CD4-positive, alpha-beta memory T cell (primary cell): ENCODE results near the gene KHDC1L. TPM values are rescaled to one million over a fixed set of nuclear protein-coding genes. Genes with fewer than 3 reads are reported as not detected.
A peak's percentile ranks its signal among the peaks of the same experiment; 100 is the strongest.
"Not testable (repeated sequence)": the region's sequence is repeated elsewhere in the genome, so short reads cannot be mapped to it uniquely, and the experiment has no call there.

Experiments
- CTCF ChIA-PET: fragments of 350-600 bp; sonication (Branson Sonifier 250); formaldehyde crosslinking; loops from one replicate; lab custom pipeline; 2021; ENCODE audit warnings: inconsistent platforms; ENCODE audit not compliant: partially characterized antibody; lab: Charles Lee
- POLR2A ChIA-PET: fragments of 350-600 bp; sonication (Branson Sonifier 250); formaldehyde crosslinking; loops from one replicate; lab custom pipeline; 2021; ENCODE audit not compliant: partially characterized antibody; lab: Charles Lee
- DNase-seq, 5 donors: peaks; one replicate each; pipeline versions ENCODE4 v3.0.0 to v3.0.0-alpha.2; 2020 to 2022; ENCODE audit warnings: mixed read lengths in 1 of 5
- H3K27ac ChIP-seq: one replicate; pipeline ENCODE4 v1.7.0; 2013; ENCODE audit warnings: low read depth, low read length
- H3K27me3 ChIP-seq: 2 replicates; pipeline ENCODE4 v1.7.0; 2013; ENCODE audit warnings: mild to moderate bottlenecking, low read length, moderate library complexity; ENCODE audit not compliant: insufficient read depth
- H3K36me3 ChIP-seq: 2 replicates; pipeline ENCODE4 v1.7.0; 2013; ENCODE audit warnings: mild to moderate bottlenecking, low read length, moderate library complexity; ENCODE audit not compliant: insufficient read depth
- H3K4me1 ChIP-seq: 2 replicates; pipeline ENCODE4 v1.7.0; 2013; ENCODE audit warnings: mild to moderate bottlenecking, low read length, moderate library complexity; ENCODE audit not compliant: insufficient read depth
- H3K4me3 ChIP-seq, 2 donors: one replicate each; pipeline ENCODE4 v1.7.0; 2013; ENCODE audit warnings: low read length in 2 of 2, mild to moderate bottlenecking in 1 of 2
- H3K9me3 ChIP-seq, 2 donors: one replicate each; pipeline ENCODE4 v1.7.0; 2013; ENCODE audit warnings: low read length in 2 of 2, control low read depth in 1 of 2; ENCODE audit not compliant: control insufficient read depth in 1 of 2
- H3K27ac Mint-ChIP-seq, 7 donors: one replicate each; pipeline ENCODE4 v1.8.0; 2020 to 2021; ENCODE audit warnings: mixed read lengths in 7 of 7, mild to moderate bottlenecking in 6 of 7, inconsistent platforms in 3 of 7, moderate library complexity in 3 of 7
- H3K27me3 Mint-ChIP-seq, 2 donors: one replicate each; pipeline ENCODE4 v1.8.0; 2020 to 2021; ENCODE audit warnings: mixed read lengths in 2 of 2
- H3K36me3 Mint-ChIP-seq, 2 donors: one replicate each; pipeline ENCODE4 v1.8.0; 2020 to 2021; ENCODE audit warnings: mixed read lengths in 2 of 2, inconsistent platforms in 1 of 2, mild to moderate bottlenecking in 1 of 2
- H3K4me1 Mint-ChIP-seq, 4 donors: one replicate each; pipeline ENCODE4 v1.8.0; 2020 to 2021; ENCODE audit warnings: mixed read lengths in 4 of 4, mild to moderate bottlenecking in 1 of 4
- H3K4me3 Mint-ChIP-seq, 8 donors: one replicate each; pipeline ENCODE4 v1.8.0; 2020 to 2021; ENCODE audit warnings: mixed read lengths in 8 of 8, mild to moderate bottlenecking in 7 of 8, moderate library complexity in 6 of 8, inconsistent platforms in 3 of 8
- H3K9me3 Mint-ChIP-seq, 8 donors: one replicate each; pipeline ENCODE4 v1.8.0; 2020 to 2021; ENCODE audit warnings: mixed read lengths in 8 of 8, mild to moderate bottlenecking in 5 of 8, inconsistent platforms in 3 of 8, moderate library complexity in 1 of 8
- intact Hi-C: fragments of 100-400 bp; cut with micrococcal nuclease; formaldehyde crosslinking; loops from one replicate; pipeline ENCODE4 v1.15.1; 2023
- polyA plus RNA-seq, 2 donors: library from polyadenylated mRNA; unstranded; fragments of 300-500 nt; fragmentation: Illumina TruSeq; gene quantifications; one replicate each; pipeline ENCODE4 v1.2.3, GENCODE V29; 2021
- total RNA-seq, 2 experiments: library from RNA; stranded (reverse); gene quantifications; one replicate each; pipeline ENCODE4 v1.2.3, GENCODE V29; 2021

The KHDC1L gene
- total and polyA plus RNA-seq, 4 experiments from 2014 or later: not detected

DNA sequence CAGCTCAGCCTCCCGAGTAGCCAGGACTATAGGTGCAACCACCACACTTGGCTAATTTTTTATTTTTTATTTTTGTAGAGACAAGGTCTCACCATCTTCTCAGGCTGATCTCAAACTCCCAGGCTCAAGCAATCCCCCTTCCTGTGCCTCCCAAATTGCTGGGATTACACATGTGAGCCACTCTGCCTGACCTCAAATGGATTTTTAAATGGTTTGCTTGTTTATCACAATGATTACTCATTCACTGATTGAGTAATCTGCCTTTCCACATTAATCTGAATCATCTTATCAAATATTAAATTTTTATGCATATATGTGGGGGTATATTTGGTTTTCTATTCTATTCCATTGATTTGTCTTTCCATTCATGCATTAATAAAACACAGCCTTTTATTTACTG is 9.4 kb upstream of the KHDC1L start:
- ChIA-PET POLR2A (no interaction called here), CTCF (no interaction called here)
- intact Hi-C loops: no loop called here

DNA sequence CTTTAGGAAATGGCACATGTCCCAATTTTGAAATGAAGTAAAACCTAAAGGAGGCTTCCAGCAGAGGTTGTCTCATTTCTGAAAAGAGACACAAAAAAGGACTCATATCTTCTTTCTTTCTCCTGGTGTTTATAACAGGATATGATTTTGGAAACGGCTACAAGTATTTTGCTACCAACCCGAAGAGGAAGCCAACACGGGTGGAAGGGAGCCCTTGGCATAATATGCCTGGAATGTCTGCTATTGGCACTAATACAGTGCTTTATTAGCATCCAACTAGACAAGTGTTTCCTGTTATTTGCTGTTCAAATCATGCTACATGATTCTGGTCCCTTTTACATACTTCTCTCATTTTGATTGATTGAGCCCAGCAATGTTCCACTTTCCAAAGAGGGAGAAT is 8.7 kb upstream of the KHDC1L start:
- H3K36me3 ChIP-seq, H3K4me1 Mint-ChIP-seq, H3K27ac Mint-ChIP-seq, H3K36me3 Mint-ChIP-seq, CTCF ChIA-PET, H3K27ac ChIP-seq, POLR2A ChIA-PET, H3K4me3 ChIP-seq, H3K27me3 Mint-ChIP-seq, H3K9me3 ChIP-seq, H3K9me3 Mint-ChIP-seq, H3K27me3 ChIP-seq, intact Hi-C loops, DNase-seq, H3K4me1 ChIP-seq, H3K4me3 Mint-ChIP-seq: not testable (repeated sequence)

More for the DNA sequence above, 9.4 kb upstream of the KHDC1L start:
- H3K36me3 ChIP-seq: no peaks in the 10 kb centered on the region
- no peak for DNase-seq
- Mint-ChIP-seq H3K9me3 (no peaks in the 10 kb centered on the region), H3K27me3 (no peaks in the 10 kb centered on the region), H3K4me3 (no peak overlapping the region), H3K36me3 (no peaks in the 10 kb centered on the region), H3K4me1 (no peaks in the 10 kb centered on the region), H3K27ac (no peak overlapping the region)
- no peaks in the 10 kb centered on the region for H3K9me3 ChIP-seq
- no peaks in the 10 kb centered on the region for H3K27me3 ChIP-seq
- H3K27ac ChIP-seq: no peak overlapping the region
- no peaks in the 10 kb centered on the region for H3K4me1 ChIP-seq
- H3K4me3 ChIP-seq: no peak overlapping the region

DNA sequence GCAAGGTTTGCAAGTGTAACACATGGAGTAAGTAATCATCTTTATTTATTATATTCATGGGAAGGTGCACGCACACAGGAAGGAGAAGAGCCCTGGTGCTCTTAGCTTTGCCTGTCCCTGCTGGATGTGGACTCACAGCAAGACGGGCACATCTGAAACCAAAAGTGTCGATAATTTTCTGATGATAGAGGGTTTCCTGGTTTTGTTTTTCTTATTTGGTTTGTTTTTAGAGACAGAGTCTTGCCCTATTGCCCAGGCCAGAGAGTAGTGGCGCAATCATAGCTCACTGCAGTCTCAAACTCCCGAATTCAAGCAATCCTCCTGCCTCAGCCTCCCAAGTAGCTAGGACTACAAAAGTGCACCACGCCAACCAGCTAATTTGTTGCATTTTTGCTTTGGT is 7.8 kb upstream of the KHDC1L start:
- Histone ChIP-seq H3K9me3 (no peaks in the 10 kb centered on the region), H3K4me3 (no peak overlapping the region), H3K36me3 (no peaks in the 10 kb centered on the region), H3K27me3 (no peaks in the 10 kb centered on the region), H3K4me1 (no peaks in the 10 kb centered on the region), H3K27ac (no peak overlapping the region)
- Mint-ChIP-seq H3K9me3 (no peaks in the 10 kb centered on the region), H3K27me3 (no peaks in the 10 kb centered on the region), H3K27ac (no peak overlapping the region), H3K4me1 (no peaks in the 10 kb centered on the region), H3K4me3 (no peak overlapping the region), H3K36me3 (no peaks in the 10 kb centered on the region)
- POLR2A ChIA-PET: no interaction called here
- no peak for DNase-seq
- CTCF ChIA-PET: no interaction called here
- intact Hi-C loops: no loop called here

DNA sequence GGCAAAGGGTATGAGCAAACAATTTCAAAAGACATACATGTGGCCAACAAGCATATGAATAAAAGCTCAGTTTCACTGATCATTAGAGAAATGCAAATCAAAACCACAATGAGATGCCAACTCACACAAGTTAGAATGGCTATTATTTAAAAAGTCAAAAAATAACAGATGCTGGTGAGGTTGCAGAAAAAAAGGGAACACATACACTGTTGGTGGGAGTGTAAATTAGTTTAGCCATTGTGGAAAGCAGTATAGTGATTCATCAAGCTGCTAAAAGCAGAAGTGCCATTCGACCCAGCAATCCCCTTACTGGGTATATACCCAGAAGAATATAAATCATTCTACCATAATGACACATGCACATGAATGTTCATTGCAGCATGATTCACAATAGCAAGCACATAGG is 6.7 kb upstream of the KHDC1L start:
- Mint-ChIP-seq H3K9me3 (no peaks in the 10 kb centered on the region), H3K36me3 (no peaks in the 10 kb centered on the region), H3K27me3 (no peaks in the 10 kb centered on the region), H3K4me3 (no peak overlapping the region), H3K27ac (no peak overlapping the region), H3K4me1 (no peaks in the 10 kb centered on the region)
- no peaks in the 10 kb centered on the region for H3K36me3 ChIP-seq
- H3K4me1 ChIP-seq: no peaks in the 10 kb centered on the region
- no peaks in the 10 kb centered on the region for H3K27me3 ChIP-seq
- H3K27ac ChIP-seq: no peak overlapping the region
- intact Hi-C loops: no loop called here
- no peak for DNase-seq
- ChIA-PET POLR2A (no interaction called here), CTCF (no interaction called here)
- no peak overlapping the region for H3K4me3 ChIP-seq
- no peaks in the 10 kb centered on the region for H3K9me3 ChIP-seq

DNA sequence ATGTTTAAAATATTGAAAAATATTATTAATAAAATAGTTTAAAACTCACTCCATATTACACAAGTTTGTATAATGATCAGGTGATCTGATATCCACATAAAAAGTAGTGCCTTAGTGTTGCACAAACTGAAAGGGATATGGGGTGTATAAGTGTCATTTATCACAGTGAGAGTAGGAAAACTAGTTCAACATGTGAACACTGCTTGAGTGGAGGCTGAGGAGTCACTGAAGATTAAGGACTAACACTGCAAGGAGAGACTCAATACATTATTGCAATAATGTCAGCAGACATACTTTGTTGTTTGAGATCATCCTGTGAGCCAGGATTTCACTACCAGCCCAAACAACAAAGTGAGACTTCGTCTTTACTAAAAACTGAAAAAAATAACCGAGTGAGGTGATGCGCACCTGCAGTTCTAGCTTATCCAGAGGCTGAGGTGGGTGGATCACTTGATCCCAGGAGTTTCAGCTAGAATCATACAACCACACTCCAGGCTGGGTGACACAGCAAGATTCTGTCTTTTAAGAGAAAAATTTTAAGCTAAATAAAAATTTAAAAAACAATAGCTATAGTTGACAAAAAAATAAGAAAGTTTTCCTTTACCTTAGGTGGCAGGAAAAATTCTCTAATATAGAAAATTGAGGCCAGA is 2.4 kb upstream of the KHDC1L start:
- Histone ChIP-seq H3K9me3 (no peaks in the 10 kb centered on the region), H3K36me3 (no peaks in the 10 kb centered on the region), H3K4me3 (no peak overlapping the region), H3K27ac (no peak overlapping the region), H3K4me1 (no peaks in the 10 kb centered on the region), H3K27me3 (no peaks in the 10 kb centered on the region)
- Mint-ChIP-seq H3K27me3 (peaks cover 0 to 1% of the 10 kb centered on the region in 2 donors), H3K4me1 (no peaks in the 10 kb centered on the region), H3K4me3 (no peak overlapping the region), H3K9me3 (no peaks in the 10 kb centered on the region), H3K36me3 (no peaks in the 10 kb centered on the region), H3K27ac (peak overlapping the region in 1 of 7 donors; percentile 17)
- no peak for DNase-seq
- POLR2A ChIA-PET: interaction anchor here (1.0 kb wide), 1 partner anchor 9 kb away, joined by 4 read pairs; no protein-coding TSS in a partner anchor
- intact Hi-C loops: no loop called here
- CTCF ChIA-PET: no interaction called here

DNA sequence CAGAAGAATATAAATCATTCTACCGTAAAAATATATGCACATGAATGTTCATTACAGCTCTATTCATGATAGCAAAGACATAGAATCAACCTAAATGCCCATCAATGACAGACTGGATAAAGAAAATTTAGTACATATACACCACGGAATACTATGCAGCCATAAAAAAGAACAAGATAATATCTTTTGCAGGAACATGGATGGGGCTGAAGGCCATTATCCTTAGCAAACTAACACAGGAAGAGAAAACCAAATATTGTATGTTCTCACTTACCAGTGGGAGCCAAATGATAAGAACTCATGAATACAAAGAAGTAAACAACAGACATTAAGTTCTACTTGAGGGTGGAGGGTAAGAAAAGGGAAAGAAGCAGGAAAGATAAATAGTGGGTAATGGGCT is 8.4 kb downstream of the KHDC1L start:
- ChIA-PET CTCF (no interaction called here), POLR2A (no interaction called here)
- intact Hi-C loops: no loop called here
- H3K27ac Mint-ChIP-seq: no peak overlapping the region
- H3K27ac ChIP-seq: no peak overlapping the region
- H3K4me3 ChIP-seq: no peak overlapping the region
- DNase-seq: no peak
- H3K27me3 ChIP-seq: no peaks in the 10 kb centered on the region
- H3K4me1 Mint-ChIP-seq: no peaks in the 10 kb centered on the region
- H3K36me3 Mint-ChIP-seq: no peaks in the 10 kb centered on the region
- H3K27me3 Mint-ChIP-seq: peaks cover 2 to 3% of the 10 kb centered on the region in 2 donors
- H3K9me3 Mint-ChIP-seq: peaks cover 0 to 4% (median 0%) of the 10 kb centered on the region in 8 donors
- H3K36me3 ChIP-seq: no peaks in the 10 kb centered on the region
- no peak overlapping the region for H3K4me3 Mint-ChIP-seq
- no peaks in the 10 kb centered on the region for H3K4me1 ChIP-seq
- H3K9me3 ChIP-seq: no peaks in the 10 kb centered on the region

DNA sequence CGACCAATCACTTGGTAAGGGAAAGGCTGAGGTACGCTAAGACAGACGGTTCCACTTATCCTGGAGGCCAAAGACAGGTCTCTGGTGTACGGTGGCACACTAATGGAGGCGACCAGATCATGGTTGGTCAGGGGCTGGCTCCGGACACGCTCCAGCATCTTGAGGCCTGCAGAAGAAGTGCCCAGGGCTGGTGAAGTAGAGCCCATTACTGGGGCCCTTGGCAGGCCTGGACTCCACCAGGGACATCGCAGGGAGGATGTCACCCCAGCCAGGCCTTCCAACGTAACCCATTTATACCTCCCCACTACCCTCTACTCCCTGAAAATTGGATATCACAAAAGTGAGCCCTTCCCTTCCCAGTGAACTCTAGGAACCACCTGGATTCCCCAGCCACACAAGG is 16.2 kb downstream of the KHDC1L start:
- POLR2A ChIA-PET: no interaction called here
- H3K4me3 Mint-ChIP-seq: no peak overlapping the region
- Histone ChIP-seq H3K9me3 (no peaks in the 10 kb centered on the region), H3K4me3 (no peak overlapping the region), H3K36me3 (no peaks in the 10 kb centered on the region), H3K27me3 (no peaks in the 10 kb centered on the region), H3K4me1 (no peaks in the 10 kb centered on the region), H3K27ac (no peak overlapping the region)
- no peaks in the 10 kb centered on the region for H3K4me1 Mint-ChIP-seq
- CTCF ChIA-PET: no interaction called here
- no peak overlapping the region for H3K27ac Mint-ChIP-seq
- H3K27me3 Mint-ChIP-seq: peaks cover 0 to 2% of the 10 kb centered on the region in 2 donors
- intact Hi-C loops: no loop called here
- no peaks in the 10 kb centered on the region for H3K36me3 Mint-ChIP-seq
- H3K9me3 Mint-ChIP-seq: peaks cover 0 to 2% (median 0%) of the 10 kb centered on the region in 8 donors
- DNase-seq: no peak
